Measurements from ENCODE around the gene C1QTNF8.
A peak's percentile ranks its signal among the peaks of the same experiment; 100 is the strongest.

Gene C1QTNF8

DNA sequence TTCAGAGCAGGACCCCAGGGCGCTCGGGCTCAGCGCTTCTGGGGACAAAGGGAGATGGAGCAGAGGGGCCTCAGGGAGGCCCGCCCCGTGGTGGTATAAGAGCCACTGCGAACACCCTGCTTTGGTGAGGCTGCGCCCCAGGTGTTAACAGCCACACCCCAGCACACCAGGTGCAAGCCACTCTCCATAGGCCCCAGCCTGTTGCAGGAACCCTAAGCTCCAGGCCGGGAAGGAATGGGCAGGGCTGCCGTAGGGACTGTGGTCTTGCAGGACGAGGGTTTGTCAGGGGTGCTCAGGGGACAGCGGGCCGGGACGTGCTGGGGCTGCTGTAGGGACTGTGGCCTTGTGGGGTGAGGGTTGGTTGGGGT, 40.5 kb downstream of the C1QTNF8 start:
- no peaks in the 10 kb centered on the region for H3K9me3 ChIP-seq (ENCODE audit: low read length)
- no peak overlapping the region for H3K4me2 ChIP-seq (ENCODE audit: low read length)
- H3K9me2 ChIP-seq (ENCODE audit: low read depth, low read length), result no peaks in the 10 kb centered on the region
- no peaks in the 10 kb centered on the region; the same call in 1 of the 2 replicates for H3K27me3 ChIP-seq (ENCODE audit: insufficient read depth, low read length)
- H3K36me3 ChIP-seq (ENCODE audit: insufficient read depth, low read length), result no peaks in the 10 kb centered on the region
- H3K79me2 ChIP-seq (ENCODE audit: insufficient read depth, low read length), result no peaks in the 10 kb centered on the region
- no peak for TF ChIP-seq EZH2 (IDR thresholded peaks at IDR 0.05; ENCODE audit: borderline replicate concordance, low read length)
- TF ChIP-seq, protein P1, sequence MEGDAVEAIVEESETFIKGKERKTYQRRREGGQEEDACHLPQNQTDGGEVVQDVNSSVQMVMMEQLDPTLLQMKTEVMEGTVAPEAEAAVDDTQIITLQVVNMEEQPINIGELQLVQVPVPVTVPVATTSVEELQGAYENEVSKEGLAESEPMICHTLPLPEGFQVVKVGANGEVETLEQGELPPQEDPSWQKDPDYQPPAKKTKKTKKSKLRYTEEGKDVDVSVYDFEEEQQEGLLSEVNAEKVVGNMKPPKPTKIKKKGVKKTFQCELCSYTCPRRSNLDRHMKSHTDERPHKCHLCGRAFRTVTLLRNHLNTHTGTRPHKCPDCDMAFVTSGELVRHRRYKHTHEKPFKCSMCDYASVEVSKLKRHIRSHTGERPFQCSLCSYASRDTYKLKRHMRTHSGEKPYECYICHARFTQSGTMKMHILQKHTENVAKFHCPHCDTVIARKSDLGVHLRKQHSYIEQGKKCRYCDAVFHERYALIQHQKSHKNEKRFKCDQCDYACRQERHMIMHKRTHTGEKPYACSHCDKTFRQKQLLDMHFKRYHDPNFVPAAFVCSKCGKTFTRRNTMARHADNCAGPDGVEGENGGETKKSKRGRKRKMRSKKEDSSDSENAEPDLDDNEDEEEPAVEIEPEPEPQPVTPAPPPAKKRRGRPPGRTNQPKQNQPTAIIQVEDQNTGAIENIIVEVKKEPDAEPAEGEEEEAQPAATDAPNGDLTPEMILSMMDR (IDR thresholded peaks at IDR 0.05; ENCODE audit: low read length), result no peak
- H3K9ac ChIP-seq (ENCODE audit: low read length), result no peak overlapping the region
- no peak overlapping the region for H3K4me3 ChIP-seq (ENCODE audit: low read depth, low read length, poor library complexity, severe bottlenecking)
- no peak overlapping the region for H3K27ac ChIP-seq (ENCODE audit: low read depth, low read length, poor library complexity, severe bottlenecking)
- no peaks in the 10 kb centered on the region for H3K4me1 ChIP-seq (ENCODE audit: insufficient read depth, low read length, severe bottlenecking)
- no peaks in the 10 kb centered on the region for H4K20me1 ChIP-seq (ENCODE audit: insufficient read depth, low read length)
- H2AFZ ChIP-seq (ENCODE audit: low read length), result no peak overlapping the region
- no peaks in the 10 kb centered on the region for H3F3A ChIP-seq (ENCODE audit: insufficient read depth, low read length)

DNA sequence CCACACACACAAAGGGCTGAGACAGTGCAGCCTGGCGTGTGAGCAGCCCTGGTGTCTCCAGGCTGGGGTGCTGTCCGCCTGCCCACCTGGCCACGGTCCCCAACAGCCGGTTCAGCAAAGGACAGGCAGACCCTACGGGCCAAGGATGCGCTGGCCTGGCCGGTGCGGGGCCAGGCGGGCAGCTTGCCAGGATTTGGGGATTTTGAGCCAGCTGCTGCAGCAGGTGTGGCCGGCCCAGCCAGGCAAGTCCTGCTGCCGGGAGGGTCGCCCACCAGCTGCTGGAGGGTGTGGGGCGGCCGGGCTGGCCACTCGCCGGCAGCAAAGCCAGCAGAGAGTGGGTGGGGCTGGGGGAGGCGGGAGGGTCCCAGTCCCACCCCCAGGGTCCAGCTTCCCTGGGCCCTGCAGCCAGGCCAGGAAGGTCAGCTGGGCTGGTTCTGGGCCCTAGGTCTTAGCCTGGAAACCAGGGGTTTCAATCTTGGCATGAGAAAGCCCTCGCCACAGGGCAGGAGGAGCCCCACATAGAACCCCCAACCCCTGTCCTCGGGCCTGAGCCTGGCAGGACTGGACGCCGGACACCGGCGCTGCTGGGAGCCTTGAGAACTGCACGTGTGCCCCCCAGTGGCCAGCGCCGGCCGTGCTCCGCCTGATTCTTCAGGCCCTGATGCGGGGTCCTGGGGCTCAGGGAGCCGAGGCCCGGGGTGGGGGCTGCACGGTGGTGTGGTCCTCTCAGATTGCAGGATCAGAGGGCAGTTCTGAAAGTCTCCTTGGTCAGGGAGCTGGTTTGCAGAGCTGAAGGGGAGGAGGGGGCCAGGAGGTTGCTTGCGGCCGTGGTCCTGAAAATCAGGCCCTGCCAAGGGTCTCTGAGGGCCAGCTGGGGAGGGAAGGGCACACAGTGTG, 41.1 kb downstream of the C1QTNF8 start:
- Histone ChIP-seq H3K9me3 (ENCODE audit: low read length) (no peaks in the 10 kb centered on the region), H3K4me1 (ENCODE audit: insufficient read depth, low read length, severe bottlenecking) (no peaks in the 10 kb centered on the region), H3K27ac (ENCODE audit: low read depth, low read length, poor library complexity, severe bottlenecking) (no peak overlapping the region), H4K20me1 (ENCODE audit: insufficient read depth, low read length) (no peaks in the 10 kb centered on the region), H3K9ac (ENCODE audit: low read length) (no peak overlapping the region), H3K79me2 (ENCODE audit: insufficient read depth, low read length) (no peaks in the 10 kb centered on the region), H3K36me3 (ENCODE audit: insufficient read depth, low read length) (no peaks in the 10 kb centered on the region), H3F3A (ENCODE audit: insufficient read depth, low read length) (no peaks in the 10 kb centered on the region), H3K9me2 (ENCODE audit: low read depth, low read length) (no peaks in the 10 kb centered on the region), H3K4me3 (ENCODE audit: low read depth, low read length, poor library complexity, severe bottlenecking) (no peak overlapping the region), H2AFZ (ENCODE audit: low read length) (no peak overlapping the region), H3K4me2 (ENCODE audit: low read length) (no peak overlapping the region), H3K27me3 (ENCODE audit: insufficient read depth, low read length) (no peaks in the 10 kb centered on the region; the same call in 1 of the 2 replicates)
- no peak for TF ChIP-seq EZH2 (IDR thresholded peaks at IDR 0.05; ENCODE audit: borderline replicate concordance, low read length)
- TF ChIP-seq, protein P1 (IDR thresholded peaks at IDR 0.05; ENCODE audit: low read length), result peak; percentile 76

DNA sequence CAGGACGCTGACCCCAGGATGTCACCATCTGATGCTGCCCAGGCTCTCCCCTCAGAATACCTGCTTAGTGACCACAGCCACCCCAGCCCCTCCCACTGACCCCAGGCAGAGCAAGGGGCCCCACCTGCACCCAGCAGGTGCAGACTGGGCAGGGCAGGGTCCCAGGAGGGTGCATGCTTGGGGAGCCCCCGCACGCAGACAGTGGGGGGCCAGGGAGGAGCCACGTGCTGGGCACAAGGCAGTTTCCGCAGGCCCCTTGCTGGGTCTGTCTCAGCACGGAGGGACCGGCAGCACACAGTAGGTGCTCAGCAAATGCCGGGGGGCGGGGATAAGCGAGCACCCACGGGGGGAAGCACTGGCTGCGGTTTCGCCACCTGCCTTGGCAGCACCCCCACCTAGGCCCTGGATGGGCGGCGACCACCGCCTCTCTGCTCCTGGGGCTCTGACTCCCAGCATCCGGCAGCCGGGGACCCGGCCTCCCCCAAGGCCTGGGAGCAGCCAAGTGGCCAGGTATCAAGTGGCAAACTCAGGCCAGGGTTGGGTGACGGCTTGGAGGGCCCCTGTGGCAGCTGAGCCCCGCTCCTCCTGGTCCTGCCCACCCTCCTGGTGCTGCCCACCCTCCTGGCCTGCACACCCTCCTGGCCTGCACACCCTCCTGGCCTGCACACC, 42.2 kb downstream of the C1QTNF8 start:
- Histone ChIP-seq H3K9me2 (ENCODE audit: low read depth, low read length) (no peaks in the 10 kb centered on the region), H4K20me1 (ENCODE audit: insufficient read depth, low read length) (no peaks in the 10 kb centered on the region), H3K4me2 (ENCODE audit: low read length) (no peak overlapping the region), H3K9me3 (ENCODE audit: low read length) (no peaks in the 10 kb centered on the region), H3K4me1 (ENCODE audit: insufficient read depth, low read length, severe bottlenecking) (no peaks in the 10 kb centered on the region), H2AFZ (ENCODE audit: low read length) (no peak overlapping the region), H3K79me2 (ENCODE audit: insufficient read depth, low read length) (no peaks in the 10 kb centered on the region), H3K9ac (ENCODE audit: low read length) (no peak overlapping the region), H3K27me3 (ENCODE audit: insufficient read depth, low read length) (no peaks in the 10 kb centered on the region; the same call in 1 of the 2 replicates), H3K4me3 (ENCODE audit: low read depth, low read length, poor library complexity, severe bottlenecking) (no peak overlapping the region), H3K36me3 (ENCODE audit: insufficient read depth, low read length) (no peaks in the 10 kb centered on the region), H3K27ac (ENCODE audit: low read depth, low read length, poor library complexity, severe bottlenecking) (no peak overlapping the region), H3F3A (ENCODE audit: insufficient read depth, low read length) (no peaks in the 10 kb centered on the region)
- TF ChIP-seq EZH2 (IDR thresholded peaks at IDR 0.05; ENCODE audit: borderline replicate concordance, low read length), result no peak
- TF ChIP-seq, protein P1 (IDR thresholded peaks at IDR 0.05; ENCODE audit: low read length), result no peak

All from OCI-LY1 (cell line).